GM21576 (cell line): ENCODE results near the gene TLCD1.
"Not testable (repeated sequence)": the region's sequence is repeated elsewhere in the genome, so short reads cannot be mapped to it uniquely, and the experiment has no call there.

Experiments
- ATAC-seq: cut with Tn5 transposase; IDR thresholded peaks from one replicate; pipeline ENCODE4 v1.9.1; 2021; ENCODE audit warnings: mild to moderate bottlenecking, moderate library complexity; ENCODE audit not compliant: unreplicated experiment

Gene TLCD1

DNA sequence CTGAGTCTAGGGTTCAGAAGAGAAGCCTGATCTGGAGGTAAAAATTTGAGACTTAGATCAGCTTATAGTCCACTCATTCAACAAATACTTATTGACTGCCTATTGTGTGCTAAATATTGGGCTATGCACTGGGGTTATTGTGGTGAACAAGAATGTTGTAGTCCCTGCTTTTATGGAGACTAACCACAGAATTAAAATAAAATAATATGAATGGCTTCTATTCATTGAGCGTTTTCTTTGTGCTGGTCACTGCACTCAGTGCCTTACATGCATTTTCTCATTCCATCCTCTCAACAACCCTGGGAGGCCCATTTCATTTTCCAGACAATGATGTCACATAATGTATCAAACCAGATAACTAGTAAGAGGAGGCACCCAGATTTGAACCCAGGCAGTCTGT, 7.3 kb upstream of the TLCD1 start:
- ATAC-seq, result no peak

DNA sequence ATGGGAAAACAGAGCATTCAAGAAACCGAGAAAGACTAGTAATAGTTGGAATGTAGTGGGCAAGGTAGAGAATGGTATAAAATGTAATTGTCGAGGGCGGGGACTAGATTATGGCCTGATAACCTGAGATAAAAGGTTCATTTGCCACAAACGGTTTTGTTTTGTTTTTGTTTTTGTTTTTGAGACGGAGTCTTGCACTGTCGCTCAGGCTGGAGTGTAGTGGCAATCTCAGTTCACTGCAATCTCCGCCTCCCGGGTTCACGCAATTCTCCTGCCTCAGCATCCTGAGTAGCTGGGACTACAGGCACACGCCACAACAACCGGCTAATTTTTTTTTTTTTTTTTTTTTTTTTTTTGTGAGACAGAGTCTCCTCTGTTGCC, 3.9 kb upstream of the TLCD1 start:
- no peak for ATAC-seq

DNA sequence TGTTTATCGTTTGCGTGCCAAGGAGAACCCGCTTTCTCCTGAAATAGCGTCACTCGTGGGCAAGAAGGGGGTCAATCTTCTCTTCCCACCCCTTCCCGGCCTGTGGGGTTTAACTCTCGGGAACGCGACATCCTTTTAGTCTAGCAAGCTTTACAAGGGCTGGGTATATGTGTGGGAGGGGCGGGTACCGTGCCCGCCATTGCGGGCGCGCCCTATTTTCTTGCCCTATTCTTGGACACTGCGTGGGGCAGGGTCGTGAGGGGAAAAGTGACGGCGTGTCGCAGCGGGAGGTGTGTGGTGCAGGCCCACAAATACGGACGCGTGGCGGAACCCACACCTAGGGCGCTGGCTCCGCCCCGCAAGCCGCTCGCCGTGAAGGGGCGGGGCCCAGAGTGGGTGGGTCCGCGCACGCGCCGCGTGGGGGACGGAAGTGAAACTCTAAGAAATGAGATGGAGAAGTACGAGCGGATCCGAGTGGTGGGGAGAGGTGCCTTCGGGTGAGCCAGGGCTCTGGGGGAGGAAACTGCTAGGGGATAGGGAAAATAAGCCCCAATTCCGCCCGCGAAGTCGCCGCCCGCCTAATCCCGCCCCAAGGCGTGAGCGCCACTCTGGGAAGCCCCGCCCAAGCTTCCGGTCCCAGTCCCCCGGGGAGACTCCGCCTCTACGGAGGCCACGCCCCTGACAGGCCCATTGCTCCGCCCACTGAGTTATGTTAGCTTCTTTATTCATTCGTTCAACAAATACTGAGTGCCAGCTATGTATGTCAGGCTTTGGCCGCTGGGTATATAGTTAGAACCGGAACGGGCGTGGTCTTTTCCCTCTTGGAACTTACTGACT, 2.5 kb upstream of the TLCD1 start, which contains the start of gene NEK8:
Gene NEK8 (plus strand): TSS at position 425 of the 837 bp plus-strand sequence. CDS start 26 bp downstream, at position 451.
- ATAC-seq, result peak; percentile 34

DNA sequence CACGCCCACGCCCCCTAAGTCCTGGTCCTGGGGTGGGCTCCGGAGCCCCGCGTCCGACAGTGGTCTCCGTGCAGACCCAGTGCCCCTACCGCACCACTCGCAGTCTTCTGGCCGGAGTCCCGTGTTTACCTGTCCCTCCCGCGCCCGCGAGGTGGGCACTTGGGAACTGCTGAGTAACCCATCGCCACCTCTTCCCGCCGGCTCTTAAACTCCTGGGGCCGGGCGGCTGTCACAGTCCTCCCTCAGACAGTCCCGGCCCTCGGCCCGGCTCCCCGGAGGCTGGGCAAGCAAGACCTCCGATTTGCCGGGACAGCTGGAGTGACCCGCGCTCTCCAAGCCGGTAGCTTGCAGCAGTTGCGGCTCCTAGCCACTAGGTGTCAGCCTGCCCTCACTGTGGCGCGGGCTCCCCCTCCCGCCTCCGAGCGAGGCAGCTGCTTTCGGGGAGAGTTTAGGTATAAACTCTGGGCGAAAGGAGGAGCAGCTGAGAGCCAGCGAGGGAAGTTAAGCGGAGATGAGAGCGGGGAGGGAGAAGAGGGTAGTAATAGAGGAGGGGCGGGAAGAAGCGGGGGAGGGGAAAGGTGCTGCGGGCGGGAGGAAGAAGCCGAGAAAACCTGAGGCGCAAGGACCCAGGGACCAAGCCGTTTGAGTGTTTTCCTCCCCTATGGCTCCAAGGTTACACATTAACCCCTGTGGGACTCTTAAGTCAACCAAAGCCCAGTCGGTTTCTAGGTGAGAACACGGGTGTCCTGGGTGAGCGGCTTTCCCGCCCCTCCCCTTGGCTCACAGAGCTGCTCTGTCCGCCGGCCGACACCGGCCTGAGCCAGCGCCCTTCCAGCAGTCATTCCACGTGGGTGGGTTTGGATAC, 826 bp upstream of the TLCD1 start:
- peak; percentile 33 for ATAC-seq

DNA sequence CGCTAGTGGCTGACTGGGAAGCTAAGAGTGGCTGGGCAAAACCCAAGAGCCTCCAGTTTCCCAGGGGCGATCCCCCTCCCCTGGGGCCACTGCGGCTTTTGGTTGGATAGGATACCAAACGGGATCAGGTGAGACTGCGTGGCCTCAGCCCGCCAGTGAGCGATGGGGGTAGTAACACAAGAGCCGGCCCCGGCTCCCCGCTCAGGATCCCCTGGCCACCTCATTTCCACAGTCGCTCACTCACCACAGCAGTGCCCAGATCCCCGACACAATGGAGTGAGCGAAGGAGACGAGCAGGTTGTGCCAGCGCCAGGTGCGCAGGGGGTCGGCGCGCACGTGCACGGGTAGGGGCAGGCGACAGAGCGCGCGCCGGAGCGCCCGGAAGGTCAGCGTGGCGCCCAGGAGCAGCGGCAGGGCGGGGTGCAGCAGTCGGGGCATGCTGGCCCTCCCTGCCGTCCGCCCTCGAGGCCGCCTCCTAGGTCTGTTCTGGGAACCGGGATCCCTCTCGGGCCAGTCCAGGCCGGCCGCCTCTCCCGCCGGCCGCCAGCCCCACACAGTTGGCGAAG, 290 bp downstream of the TLCD1 start:
- ATAC-seq, result peak; percentile 4

DNA sequence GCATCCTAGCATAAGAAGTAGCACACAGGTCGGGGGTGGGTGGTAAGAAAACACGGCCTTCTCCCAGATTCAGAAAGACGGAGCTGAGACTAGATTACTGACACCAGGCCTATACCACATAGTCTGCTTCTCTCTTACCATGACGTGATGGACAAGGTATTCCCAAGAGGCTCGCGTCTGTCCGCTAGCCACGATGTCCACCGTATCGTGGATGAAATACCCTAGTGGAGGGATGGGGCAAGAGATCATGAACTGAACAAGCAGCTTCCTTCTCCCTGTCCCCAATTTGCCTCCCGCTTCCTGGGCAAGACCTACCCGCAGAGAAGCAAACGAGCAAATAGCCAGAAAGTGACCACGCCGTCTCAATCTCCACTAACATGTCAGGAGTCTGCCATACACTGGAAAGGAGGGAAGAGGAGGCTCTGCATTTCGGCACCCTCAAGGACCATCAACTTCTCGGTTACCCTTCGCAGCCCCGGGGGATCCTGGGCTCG, 820 bp downstream of the TLCD1 start:
- ATAC-seq, result no peak

DNA sequence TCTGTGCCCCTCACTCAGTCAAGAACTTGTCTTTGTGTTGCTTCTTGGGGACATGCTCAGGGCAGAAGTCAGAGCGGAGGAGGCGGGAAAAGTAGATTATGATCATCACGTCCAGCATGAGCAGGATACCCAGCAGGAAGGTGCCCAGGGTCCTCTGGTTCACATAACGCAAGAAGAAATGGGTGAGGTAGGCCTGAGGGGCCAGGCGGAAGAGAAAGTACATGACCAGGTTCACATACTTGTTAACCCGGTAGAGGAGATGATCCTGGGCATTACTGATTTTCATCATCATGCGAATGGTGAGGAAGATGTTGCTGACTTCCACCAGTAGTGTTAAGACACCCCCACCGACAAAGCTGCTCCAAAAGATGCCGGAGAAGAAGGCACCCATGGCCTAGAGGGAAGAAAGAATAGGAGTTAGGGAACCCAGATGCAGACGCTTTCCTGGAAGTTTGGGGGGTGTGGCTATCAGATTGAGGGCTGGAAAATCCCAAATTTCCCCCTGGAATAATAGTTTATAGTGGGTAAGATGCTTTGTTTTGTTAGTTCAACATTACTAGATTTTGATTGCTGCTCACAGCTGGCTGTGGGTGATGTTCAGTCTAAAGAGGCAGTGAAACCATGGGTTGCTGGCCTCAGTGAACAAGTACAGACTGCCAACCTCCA, 1.4 kb downstream of the TLCD1 start:
- ATAC-seq, result no peak

DNA sequence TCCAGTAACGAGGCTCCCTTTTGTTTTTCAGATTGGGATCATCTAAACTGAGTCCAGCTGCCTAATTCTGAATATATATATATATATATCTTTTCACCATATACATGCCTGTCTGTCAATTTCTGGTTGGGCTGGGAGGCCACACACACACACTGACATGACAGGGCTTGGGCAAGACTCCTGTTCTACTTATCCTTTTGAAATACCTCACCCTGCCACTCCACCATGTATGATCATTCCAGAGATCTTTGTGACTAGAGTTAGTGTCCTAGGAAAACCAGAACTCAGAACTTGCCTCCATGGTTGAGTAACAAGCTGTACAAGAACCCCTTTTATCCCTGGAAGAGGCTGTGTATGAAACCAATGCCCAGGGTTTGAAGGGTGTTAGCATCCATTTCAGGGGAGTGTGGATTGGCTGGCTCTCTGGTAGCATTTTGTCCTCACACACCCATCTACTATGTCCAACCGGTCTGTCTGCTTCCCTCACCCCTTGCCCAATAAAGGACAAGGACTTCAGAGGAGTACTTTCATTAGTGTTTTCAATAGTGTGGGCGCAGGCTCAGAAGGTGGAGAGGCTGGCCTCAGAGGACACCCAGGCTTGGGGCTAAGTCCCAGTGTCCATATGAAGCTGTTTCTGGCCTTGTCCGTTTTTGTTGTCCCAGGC, 2.1 kb downstream of the TLCD1 start:
- not testable (repeated sequence) for ATAC-seq

DNA sequence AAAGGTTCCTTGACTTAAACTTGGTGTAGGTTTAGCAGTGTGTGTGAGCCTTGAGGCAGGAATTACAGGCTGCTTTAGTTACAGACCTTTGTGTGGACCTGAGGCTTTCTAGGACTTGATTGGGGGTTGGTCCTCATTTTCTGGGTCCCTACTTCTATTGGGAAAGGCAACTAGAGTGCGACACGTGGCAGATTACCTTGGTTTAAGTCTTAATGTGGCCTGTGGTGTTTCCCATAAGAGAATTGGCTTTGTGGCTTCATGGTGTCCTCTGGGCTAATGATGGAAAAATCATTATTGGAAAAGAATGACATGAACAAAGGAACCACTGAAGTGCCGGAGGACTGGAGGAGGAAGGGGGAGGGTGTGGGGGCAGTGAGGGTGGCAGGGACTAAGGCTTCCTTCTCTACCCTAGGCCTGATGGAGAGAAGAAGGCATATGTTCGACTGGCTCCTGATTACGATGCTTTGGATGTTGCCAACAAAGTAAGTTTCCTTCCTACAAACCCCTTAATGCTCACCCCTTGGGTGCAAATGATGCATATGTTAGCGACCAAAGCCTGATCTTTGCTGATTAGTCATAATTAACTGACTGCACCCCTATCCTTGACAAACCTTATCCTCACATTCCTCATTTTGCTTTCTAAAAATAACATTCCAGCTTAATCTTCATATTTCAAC, 2.7 kb downstream of the TLCD1 start:
- ATAC-seq, result no peak

DNA sequence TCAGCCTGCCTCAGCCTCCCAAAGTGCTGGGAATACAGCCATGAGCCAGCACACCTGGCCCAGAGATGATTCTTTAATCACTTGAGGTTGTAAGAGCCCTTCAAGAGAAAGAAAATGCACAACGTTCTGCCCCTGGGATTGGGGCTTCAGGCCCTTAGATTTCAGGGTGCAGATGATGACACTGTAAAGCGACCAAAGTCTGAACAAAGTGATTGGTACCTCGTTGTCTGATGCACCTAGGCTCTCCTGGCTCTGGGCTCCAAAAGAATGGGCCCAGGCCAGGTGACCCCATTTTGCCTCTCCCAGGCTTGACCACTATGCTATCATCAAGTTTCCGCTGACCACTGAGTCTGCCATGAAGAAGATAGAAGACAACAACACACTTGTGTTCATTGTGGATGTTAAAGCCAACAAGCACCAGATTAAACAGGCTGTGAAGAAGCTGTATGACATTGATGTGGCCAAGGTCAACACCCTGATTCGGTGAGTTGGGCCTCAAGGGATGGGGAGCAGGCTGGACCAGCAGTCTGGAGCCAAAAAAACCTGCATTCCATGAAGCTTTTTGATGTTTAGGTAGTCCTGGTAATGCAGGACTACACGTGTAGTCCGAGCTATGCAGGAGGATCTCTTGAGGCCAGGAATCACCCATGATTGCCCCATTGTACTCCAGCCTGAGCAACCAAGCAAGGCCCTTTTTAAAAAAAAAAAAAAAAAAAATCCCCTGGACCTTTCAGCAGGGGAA, 3.4 kb downstream of the TLCD1 start:
- no peak for ATAC-seq

DNA sequence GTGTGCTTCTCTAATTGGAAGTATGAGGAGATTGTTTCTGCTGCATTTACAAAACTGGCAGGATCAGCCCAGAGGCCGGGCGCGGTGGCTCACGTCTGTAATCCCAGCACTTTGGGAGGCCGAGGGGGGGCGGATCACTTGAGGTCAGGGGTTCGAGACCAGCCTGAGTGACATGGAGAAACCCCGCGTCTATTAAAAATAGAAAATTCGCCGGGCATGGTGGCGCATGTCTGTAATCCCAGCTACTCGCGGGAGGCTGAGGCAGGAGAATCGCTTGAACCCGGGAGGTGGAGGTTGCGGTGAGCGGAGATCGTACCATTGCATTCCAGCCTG, 5.1 kb downstream of the TLCD1 start:
- not testable (repeated sequence) for ATAC-seq

DNA sequence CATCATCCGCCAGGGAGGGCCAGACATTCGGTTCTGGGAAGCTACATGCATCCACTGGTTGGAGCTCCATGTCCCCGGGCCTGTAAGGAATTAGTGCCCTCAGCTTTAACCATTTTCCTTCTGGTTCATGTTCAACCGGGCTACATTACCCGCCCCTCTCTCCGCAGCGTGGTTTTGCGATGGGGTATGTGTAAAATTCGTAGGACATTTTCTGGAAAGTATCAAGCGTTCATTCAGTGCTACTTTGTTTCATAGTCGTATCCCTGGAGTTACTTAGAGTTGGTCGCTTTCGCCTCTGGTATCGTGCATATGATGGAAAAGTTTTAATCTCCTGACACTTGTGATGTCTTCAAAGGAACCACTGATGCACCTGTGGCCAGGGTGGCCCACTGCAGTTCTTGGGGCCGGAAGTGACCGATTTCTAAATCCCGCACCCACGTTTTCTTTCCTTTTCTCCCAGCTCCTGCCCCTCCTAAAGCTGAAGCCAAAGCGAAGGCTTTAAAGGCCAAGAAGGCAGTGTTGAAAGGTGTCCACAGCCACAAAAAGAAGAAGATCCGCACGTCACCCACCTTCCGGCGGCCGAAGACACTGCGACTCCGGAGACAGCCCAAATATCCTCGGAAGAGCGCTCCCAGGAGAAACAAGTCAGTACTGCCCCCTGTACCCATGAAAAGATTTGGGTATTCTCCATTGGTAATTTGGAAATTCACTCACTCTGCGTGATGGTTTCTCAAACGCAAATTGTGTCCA, 5.6 kb downstream of the TLCD1 start:
- ATAC-seq, result no peak

DNA sequence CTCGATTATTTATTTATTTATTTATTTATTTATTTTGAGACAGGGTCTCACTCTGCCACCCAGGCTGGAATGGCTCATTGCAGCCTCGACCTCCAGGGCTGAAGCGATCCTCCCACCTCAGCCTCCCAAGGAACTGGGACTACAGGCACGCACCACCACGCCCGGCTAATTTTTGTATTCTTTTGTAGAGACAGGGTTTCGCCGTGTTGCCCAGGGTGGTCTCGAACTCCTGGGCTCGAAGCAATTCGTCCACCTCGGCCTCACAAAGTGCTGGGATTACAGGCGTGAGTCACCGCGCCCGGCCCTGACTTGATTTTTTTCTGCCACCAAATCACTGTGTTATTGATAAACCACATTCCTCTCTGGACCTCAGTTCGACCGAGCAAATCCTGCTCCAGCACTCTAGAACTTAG, 7.0 kb downstream of the TLCD1 start:
- ATAC-seq, result no peak

DNA sequence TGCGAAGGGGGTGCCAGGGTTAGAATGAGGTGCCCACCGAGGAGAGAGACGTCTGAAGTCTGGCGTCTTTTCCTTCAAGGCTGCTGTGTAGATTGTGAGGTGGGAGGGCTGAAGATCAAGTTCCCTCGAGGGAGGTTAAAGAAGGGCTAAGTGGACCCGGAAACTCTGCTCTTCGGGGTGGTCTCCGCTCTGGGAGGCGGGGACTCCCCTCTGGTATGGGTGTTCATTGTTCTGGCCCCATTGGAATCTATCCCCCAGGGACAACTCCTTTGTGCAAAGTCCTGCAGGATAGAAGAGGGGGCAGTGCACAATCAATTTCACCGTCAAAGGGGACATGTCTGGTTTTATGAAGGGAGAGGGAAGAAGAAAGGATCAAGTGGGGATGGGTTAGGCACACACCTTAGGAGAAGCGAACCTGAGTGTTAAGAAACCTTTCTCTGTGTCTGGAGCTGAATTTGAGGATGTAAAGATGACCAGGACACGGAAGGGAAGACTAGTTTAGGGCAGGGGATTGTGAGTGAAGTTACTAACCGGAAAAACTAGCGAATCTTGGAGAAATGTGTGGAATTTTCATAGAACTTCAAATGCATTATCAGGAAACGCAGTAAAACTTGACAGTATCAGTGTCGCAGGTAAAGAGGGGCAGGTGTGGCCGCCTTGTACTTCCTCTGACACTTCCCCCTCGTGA, 7.6 kb downstream of the TLCD1 start:
- no peak for ATAC-seq

DNA sequence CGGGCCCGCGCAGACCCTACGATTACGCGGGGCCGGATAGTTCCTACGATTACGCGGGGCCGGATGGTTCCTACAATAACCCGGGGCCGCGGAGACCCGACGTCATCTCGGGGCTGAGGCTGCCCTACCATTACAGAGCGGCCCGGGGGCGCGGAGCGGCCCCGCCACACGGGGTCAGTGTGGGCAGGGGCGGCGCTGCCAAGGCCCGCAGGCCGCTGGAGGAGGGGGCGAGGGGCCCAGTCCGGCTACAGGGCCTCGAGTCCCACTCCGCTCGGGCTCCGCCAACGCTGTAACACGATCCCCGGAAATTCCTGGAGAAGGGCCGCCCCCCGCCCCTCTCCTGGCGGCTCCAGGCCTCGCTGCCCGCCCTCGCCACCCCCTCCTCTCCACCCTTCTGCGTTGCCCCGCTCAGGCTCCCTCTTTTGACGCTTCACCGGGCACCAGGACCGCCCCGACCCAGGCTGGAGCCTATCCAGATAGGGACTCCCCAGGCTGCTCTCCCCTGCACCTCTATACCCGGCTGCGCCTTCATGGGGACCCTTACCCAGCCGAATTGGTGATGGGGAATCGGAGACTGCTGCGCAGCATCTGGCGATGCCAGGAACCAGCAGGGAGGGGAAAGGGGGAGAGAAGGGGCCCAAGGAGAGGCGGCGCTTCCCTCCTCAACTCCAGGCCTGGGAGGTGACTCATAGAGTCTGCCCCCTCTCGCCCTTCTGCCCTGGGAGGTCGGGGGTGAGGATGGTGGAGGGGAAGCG, 8.3 kb downstream of the TLCD1 start, which contains the start of gene RAB34:
Gene RAB34 (minus strand): TSS at position 291 of the 755 bp plus-strand sequence. CDS start 602 bp downstream, outside the sequence.
- no peak for ATAC-seq

DNA sequence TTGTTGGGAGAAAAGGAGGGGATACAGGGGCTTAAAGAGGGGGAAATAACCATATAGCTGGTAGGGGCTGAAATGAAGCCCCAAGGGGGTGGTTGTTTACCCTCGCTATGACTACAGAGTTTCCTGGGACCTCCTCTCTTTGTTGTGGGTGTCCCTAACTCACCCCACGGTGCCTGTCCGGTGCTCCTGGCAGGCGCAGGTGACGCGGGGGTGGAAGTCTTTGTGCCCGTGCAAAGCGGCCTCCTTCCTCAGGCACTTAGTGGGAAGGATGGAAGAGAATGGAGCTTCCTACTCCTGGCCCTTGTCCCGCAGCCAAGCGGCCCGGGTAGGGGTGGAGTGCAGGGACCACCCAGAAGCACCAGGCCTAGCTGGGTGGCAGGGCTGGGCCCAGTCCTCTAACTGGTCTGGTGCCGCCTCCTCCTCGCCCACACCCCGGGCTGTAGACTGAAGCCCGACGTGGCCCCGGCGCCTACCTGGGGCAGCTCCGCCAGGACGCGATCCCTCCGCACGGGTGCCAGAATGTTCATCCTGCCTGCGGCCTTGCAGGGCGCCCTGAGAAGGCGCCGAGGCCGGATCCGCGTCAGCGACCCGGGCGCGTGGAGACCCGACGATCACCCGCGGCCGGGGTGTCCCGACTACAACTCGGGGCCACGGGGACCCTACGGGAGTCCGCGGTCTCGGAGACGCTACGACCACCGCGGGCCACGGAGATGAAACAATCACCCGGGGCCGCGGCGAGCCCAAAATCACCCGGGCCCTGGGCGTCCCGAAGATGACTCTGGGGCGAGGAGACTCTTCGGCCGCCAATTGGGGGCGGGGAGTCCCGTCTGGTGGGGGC, 9.1 kb downstream of the TLCD1 start:
- no peak for ATAC-seq
